Gastroesophageal sphincter (tissue), 3 donors: Measurements from ENCODE around the gene DMC1.

Experiments used
- POLR2A ChIP-seq, 2 donors: fragments of 450-650 bp; IDR thresholded peaks; one replicate each; pipeline ENCODE4 v1.6.1; 2017; ENCODE audit warnings: antibody characterized with exemption in 2 of 2, mild to moderate bottlenecking in 2 of 2, moderate library complexity in 1 of 2
- POLR2AphosphoS5 ChIP-seq: sonication (generic); formaldehyde crosslinking; IDR thresholded peaks from one replicate; pipeline ENCODE4 v1.6.1; 2017; ENCODE audit warnings: antibody characterized with exemption
- TF ChIP-seq, protein P1 (sequence below), 4 experiments: fragments of 200-600 bp in 2 of 4; fragments of 450-650 bp in 2 of 4; sonication (generic) in 1 of 4; IDR thresholded peaks; one replicate each; pipeline ENCODE4 v1.5.1; 2017 to 2019; ENCODE audit warnings: antibody characterized with exemption in 4 of 4, mild to moderate bottlenecking in 2 of 4, moderate library complexity in 2 of 4

DNA sequence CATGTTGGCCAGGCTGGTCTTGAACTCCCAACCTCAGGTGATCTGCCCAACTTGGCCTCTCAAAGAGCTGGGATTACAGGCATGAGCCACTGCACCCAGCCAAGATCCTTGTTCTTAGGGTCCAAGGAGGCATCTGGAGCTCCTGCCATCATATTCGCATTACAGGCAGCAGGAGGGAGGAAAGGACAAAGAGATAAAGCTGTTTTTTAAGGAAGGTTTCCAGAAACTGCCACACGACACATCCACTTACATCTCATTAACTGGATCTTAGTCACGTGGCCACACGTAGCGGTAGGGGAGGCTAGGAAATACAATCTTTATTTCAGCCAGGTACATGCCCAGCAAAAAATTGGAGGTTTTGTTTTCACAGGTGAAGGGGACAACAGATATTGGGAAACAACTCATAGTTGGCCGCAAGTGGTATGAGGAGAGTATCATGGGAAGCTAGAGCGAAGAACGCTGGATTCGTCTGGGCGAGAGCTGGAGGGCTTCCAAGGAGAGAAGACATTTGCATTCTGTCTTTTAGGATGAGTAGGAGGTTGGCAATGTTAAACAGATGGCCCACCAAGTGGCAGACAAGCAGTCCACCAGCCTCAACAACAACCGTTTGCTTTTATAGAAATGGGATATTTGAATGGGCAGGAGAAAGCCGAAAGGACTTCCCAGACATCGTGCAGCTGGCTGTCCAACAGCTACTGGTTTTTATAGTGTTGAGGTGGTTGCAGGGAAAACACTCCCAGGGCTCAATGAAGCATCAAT, 39.2 kb upstream of the DMC1 start:
- TF ChIP-seq POLR2A (IDR thresholded peaks at IDR 0.05) = no peak
- TF ChIP-seq, protein P1, sequence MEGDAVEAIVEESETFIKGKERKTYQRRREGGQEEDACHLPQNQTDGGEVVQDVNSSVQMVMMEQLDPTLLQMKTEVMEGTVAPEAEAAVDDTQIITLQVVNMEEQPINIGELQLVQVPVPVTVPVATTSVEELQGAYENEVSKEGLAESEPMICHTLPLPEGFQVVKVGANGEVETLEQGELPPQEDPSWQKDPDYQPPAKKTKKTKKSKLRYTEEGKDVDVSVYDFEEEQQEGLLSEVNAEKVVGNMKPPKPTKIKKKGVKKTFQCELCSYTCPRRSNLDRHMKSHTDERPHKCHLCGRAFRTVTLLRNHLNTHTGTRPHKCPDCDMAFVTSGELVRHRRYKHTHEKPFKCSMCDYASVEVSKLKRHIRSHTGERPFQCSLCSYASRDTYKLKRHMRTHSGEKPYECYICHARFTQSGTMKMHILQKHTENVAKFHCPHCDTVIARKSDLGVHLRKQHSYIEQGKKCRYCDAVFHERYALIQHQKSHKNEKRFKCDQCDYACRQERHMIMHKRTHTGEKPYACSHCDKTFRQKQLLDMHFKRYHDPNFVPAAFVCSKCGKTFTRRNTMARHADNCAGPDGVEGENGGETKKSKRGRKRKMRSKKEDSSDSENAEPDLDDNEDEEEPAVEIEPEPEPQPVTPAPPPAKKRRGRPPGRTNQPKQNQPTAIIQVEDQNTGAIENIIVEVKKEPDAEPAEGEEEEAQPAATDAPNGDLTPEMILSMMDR (IDR thresholded peaks at IDR 0.05) = no peak
- TF ChIP-seq POLR2AphosphoS5 = no peak
